GM21423 (cell line): ENCODE data around the gene FBXW11.

Experiments used
- ATAC-seq: cut with Tn5 transposase; IDR thresholded peaks from one replicate; pipeline ENCODE4 v1.9.1; 2021; ENCODE audit warnings: mild to moderate bottlenecking, moderate library complexity; ENCODE audit not compliant: unreplicated experiment

FBXW11 gene

DNA sequence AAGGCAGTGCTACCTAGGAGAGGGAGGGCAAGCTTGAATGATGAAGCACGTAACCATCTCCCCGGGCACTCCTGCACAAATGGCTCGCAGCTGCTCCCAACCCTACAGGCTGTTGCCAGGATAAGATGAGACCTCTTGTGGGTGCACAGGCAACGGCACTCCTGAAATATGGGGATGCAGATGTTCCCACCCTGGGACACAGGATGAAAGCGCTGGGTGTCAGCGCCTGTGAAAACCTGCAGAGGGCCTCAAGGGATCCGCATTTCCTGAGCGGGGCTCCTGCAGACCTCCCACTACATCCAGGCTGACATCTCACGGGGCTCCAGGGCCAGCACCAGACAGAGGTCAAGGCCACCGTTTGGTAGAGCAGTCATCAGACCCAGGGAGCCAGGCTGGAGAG lies 160.1 kb downstream of the FBXW11 start:
- ATAC-seq, result no peak

DNA sequence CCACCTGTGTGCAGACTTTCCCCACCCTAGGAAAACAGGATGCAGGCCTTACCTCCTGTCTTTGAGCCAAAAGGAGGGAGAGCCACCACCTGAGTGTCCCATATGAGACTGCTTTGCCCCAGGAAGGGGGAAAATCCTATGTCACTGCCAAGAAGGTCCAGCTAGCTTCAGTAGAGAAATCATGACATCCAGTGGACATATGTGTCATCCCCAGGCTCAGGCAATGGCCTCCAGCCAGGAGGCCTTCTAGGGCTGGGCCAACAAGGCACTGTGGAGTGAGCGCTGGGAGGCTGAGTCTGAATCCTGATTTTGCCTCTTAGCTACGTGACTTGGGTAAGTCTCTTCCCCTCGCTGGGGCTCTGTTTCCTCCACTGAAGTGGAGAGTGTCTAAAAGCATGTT lies 160.6 kb downstream of the FBXW11 start:
- ATAC-seq, result no peak

DNA sequence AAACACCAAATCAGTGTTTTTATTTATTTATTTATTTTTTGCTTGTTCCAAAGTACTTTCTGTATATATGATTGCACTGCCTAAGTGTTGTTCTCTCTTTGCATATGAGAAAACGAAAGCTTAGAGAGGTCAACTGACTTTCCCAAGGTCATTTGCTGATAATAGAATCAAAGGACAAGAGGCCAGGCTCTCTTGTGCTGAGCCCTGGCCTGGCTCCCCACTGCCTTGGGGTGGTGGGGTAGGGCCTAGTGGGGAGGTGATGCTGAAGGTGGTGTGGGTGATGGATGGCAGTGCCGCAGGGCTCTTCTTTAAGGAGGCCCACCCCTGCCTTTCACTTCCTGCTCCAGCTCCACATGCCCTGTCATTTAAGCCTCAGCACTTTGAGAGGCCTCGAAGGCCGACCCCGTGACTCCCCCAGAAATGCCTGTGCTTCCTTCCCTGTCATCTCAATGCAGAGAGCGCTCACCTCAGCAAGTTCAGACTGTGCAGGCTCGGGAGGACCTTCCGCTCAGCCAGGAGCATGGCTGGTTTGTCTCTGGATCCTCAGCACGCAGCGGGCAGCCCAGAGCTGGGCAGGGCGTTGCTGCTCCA lies 161.3 kb downstream of the FBXW11 start:
- no peak for ATAC-seq

DNA sequence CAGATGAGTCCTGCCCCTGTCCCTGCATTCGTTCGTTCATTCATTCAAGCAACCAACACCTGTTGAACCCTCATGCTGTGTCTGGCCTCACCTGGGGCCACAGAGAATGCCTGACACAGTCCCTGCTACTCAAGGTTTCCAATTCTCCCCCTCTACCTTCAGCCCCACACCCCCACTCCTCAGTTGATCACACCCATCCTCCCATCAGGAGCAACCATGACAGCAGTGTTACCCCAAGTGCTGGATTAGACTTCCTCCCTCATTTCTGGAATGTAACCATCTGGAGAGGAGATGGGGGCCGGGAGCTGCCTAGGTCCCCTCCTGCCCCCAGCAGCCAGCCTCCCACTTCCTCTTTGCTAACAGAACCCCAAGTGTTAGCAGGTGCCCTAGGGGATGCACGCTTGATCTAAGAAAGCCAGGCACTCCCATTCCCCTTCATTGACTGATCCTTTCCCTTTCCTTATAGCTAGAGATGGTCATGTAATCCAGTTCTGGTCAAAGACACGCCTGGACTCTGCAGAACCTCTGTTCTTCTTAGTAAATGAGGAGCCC lies 163.6 kb downstream of the FBXW11 start:
- no peak for ATAC-seq

DNA sequence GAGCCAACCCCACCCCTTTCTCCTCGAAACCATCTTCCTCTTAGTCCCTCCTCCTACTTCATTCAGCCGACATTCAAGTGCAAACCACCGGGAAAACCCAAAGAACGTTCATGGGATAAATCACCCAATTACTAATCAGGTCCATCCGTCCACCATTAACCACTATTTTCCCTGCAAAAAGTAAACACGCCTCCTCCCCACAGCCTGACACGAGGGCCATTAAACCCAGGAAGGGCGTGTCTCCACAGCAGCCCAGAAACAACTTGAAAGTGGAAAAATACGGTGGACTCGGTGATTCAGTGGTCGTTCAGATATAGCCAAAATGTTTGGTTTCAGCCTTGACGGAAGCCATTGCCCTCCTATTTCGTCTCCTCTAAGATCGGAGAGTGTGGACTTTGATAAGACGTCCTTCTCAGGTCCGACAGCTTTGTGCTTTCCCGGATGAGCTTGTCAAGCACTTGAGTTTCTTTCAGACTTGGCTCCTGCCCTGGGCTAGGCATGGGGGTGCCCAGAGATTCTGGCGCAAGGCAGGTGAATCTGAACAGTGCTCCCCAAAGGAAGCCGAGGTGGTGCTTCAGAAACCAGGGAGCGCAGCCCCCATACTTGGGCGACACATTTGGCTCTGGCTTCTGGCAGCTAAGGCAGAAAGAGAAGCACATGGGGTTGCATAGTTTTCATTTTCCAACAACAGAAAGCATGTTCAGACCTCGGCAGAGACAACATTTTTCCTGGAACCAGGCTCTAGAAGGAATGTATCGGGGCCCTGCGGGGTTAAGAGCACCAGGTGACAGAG lies 164.3 kb downstream of the FBXW11 start:
- ATAC-seq, result no peak

DNA sequence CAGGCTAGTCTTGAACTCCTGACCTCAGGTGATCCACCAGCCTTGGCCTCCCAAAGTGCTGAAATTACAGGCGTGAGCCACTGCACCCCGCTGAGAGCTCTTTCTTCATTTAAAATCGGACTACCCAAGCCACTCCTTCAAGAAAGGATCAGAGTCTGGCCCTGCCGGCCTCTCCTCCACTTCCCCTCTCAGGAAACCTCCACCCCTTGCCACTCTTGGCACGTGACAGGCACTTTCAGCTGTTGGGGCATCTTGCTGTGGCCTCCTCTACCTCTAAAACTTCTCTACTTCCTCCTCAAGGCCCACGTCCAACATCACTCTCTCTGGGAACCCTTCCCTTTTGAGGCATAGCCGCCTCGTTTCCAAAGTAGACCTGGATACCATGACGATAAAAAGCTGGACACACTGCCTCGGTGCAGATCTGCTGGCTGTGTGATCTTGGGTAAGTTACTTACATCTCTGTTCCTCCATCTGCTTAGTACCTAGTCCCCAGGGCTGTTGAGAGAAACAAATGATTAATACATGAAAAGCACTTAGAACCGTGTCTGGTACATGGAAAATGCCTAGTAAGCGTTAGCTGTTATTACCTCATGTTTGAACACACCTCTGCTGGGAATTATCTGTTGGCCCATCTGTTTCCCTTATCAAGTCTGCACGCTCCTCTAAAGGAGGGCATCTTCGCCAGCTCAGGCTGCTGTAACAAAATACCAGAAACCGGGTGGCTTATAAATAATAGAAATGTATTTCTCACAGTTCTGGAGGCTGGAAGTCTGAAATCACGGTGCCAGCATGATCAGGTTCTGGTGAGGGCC lies 165.5 kb downstream of the FBXW11 start:
- no peak for ATAC-seq

DNA sequence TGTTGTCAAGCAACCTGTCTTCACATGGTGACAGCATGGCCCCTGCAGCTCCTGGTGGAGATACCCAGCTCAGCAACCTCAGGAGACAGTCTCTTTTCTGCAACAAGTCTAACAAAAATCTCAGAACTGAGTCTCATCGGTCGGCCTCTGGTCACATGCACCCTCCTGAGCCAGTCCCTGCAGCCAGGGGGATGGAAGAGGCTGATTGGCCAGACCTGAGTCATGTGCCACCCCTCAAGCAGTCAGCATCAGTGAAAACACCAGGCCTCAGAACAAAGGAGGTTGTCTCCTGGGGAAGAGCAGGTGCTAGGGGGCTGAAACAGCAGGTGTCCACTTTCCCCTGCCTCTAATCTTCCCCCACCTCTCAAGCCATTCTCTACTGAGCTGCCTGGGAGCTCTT lies 166.4 kb downstream of the FBXW11 start:
- ATAC-seq, result no peak

DNA sequence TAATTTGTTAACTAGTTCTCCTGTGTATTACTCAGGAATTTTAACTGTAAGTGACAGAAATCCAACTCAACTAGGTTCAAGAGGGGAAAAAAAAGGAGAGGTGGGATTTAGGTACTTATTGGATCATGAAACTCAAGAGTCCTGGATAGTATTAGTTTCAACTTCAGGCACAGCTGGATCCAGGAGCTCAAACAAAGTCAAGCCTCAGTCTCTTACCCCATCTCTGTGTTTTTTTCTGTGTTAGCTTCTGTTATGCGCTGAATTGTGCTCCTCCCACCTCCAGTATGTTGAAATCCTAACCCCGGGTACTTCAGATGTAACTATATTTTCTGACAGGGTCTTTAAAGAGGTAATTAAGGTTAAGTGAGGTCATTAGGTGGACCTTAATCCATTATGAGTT lies 167.3 kb downstream of the FBXW11 start:
- ATAC-seq, result no peak

DNA sequence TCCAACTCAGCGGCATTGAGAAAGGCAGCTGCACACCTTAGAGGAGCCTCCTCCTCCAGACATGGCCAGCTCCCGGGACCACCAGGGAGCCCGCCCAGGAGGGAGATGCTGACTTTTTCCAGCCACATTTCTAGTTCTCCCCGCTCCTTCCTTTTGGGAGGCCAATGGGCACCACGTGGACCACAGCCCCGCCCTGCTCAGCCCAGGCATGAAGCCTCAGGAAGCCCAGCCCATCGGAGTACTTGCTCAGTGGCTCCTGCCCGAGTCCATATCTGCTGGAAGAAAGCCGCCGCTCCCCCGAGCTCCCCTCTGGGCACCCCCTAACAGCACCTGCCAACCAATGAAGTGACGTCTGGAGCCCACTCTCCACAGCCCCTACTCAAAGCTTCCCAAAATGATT lies 168.4 kb downstream of the FBXW11 start:
- no peak for ATAC-seq

DNA sequence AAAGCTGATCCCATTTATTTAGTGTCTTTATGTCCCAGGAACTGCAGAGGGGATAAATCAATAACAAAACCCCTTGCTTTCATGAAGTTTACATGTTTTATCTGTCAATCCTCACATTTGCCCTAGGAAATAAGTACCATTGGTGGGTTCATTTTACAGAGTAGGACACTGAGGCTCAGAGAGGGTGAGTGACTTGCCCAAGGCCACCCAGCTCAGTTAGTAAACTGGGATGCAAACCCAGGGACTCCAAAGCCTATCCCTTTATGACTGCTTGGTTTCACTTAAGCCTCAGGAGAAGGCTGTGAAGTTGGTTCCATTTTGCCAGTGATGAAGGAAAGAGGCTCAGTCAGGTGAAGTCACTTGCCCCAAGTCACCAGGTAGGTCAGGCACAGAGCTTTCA lies 168.9 kb downstream of the FBXW11 start:
- ATAC-seq, result no peak

DNA sequence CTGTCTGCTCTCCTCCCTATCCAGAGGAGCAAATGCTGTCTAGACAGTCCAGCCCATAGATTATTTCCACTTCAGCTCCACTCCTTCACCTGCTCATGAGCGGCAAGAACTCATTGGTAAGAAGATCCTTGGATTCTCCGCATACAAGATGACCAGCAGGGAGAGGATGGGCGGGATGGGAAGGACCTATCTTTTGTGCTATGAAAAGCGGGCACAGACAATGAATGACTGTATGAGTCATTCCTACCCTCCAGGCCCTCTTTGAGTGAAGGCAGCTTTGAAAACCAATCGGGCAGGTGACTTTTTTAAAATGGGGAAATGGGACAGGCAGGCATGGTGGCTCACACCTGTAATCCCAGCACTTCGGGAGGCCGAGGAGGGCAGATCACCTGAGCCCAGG lies 171.4 kb downstream of the FBXW11 start:
- ATAC-seq, result no peak

DNA sequence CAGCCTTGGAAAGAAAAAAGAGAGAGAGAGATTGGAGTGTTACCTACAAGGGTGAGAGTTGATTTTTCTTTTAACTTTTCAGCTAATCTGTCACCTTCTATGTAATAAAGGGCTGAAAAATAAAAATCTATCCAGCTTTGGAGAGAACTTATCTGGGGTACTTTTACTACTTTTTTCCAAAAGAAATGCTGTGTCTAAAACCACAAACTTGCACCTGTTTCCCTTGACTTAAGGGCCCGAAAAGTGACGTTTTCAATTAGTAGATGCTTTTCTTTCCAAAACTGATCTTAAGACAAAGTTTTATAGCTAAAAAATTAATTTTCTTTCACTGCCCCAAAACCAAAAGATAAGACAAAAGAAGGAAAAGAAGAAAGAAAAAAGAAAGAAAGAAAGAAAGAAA lies 172.0 kb downstream of the FBXW11 start:
- ATAC-seq, result no peak

DNA sequence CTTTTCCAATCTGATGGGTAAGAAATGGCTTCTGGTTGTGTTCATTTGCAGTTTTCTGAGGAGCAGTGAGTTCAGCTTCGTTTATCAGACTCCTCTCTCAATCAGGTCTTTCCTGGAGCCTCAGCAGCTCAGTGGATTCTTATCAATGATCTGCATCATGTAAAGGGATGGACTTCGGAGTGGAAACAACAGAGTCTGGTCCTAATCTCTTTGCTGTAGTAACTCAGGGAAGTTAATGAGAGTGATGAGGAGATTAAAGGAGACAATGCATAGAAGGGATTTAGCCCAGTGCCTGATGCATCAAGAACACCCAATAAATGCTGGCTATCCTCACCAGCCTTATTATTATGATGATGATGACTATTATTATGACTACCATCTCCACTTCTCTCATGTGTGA lies 173.7 kb downstream of the FBXW11 start:
- no peak for ATAC-seq

DNA sequence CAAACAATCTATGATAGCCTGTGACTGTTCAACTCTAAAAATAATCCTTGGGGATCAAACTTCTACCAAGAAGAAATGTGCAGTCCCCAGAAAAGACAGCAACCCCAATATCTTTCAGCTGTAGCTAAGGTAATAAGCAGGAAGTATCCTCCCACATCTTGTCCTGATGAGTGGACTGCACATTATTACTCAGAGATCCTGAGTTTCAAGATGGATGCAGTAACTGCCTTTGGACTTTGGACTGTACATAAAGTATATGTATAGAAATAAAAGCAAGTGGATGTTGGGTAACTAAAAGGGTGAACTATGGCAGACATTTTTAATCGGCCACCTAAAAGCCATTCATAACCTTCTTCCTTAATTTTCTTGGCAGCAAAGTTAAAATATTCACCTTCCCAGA lies 175.8 kb downstream of the FBXW11 start:
- no peak for ATAC-seq

DNA sequence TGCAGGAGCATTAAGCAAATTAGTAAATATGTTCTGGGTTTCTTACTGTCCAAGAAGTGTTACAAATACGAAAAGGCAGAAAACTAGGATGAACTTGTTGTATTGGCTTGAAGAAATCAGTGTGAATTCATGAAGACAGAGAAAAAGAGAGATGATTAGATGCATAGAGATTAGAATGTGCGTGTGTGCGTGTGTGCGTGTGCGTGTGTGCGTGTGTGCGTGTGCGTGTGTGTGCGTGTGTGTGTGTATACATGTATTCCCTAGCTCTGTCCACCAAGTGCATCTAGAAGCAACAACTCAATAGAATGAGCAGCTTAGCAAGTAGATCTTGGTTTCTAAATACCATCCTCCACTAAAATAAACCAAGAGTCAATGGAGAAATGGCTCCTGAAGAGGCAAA lies 179.3 kb downstream of the FBXW11 start:
- ATAC-seq, result no peak

DNA sequence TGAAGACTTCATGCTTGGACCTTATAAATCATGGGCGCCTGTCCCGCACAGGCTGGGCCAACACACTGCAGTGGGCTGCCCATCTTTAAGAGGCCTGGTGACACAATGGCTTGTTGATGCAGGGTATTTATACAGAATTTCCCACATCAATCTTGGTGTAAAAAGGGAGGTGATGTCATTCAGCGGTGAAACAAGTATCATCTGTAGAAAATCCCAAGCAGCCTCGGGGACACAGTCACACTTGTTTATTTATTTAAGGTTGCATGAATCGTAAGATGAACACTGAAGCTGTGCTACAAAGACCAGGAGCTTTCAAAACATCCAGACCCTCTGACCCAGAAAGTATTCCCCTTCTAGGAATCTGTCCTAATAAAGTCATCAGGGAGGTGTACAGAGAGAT lies 180.3 kb downstream of the FBXW11 start:
- no peak for ATAC-seq

DNA sequence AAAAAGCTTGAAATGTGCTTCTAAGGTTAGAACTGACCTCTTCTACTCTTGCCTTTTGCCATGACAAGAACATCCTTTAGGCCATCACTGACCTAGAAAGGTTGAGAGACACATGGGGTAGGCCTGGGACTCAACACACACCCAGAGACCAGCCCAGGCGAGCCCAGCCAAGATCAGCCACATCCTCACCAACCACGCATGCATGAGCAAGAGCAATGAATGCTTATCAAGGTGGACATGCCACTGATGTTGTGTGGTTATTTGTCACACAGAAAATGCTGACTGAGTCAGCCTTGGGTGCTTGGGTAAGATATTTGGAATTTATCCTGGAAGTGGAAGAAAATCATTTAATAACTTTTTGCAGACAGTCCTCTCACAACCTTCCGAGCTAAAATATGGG lies 181.4 kb downstream of the FBXW11 start:
- ATAC-seq, result no peak

DNA sequence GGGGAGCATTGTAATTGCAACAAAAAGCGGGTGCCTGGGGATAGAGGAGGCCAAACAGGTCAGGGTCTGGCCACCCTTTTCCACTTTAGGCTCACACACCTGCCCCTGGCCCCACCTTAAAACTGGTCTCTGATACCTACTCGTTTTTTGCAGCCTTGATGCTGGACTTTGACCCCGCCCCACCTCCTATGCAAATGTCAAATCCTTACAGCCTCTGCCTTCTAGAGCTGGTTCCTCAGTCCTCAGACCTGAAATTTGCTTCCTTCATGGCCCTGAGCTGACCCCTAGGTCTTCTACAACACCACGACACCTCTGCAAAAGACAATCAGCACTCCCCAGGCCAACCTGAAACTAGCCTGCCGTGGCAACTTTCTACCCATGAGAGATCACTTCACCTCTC lies 183.2 kb downstream of the FBXW11 start:
- no peak for ATAC-seq

DNA sequence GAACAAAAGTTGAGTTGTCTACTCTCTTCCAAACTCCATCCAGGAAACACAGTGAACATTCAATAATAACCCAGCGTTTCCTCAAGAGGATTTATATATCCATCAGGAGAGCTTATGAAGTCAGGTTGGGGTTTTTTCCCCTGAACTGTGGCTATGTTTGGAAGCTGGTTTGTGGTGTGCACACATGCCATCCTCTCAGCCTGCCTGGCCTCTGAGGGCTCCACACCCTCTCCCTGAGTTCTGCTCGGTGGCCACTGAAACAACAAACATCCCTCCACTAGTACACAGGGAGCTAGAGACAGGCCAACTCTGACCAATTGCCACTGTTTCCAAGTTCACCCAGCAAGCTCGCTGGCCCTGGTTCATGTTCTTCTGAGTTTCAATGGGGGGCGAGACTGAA lies 185.2 kb downstream of the FBXW11 start:
- no peak for ATAC-seq

DNA sequence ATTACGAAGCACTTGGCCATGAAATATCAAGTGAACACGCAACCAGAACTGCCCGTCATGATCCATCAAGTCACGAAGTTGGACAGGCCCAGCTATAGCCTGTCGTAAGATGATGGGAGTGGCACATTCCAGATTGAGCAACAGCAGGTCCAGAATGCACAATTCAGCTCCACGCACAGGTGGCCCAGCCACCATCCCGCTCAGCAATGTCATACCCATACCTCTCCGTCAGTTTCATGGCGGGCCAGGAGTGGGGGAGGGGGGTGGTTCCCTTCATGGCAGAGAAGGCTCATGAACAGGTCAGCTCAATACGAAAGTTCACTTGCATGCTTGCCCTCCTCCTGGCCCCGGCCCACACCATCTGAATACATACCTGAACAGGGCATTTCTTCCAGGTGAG lies 185.9 kb downstream of the FBXW11 start:
- no peak for ATAC-seq

DNA sequence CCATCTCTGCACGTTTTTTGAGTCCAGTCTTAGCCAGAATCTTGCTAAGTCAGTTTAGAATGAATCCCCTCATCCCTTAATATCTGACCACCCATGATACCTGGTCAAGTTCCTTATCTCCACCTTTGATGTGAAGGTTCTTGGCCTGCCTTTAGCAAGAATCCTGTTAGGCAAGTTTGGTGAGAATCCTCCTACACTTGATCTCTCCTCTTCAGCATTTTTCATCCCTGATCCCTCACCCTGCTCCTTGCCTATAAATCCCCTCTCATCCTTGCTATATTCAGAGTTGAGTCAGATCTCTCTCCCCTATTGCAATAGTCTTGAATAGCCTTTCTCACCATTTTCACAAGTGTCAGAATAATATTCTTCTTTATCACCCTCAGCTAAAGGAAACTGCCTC lies 189.8 kb downstream of the FBXW11 start:
- no peak for ATAC-seq
